ENCODE data around the gene ZNF487. TPM values are rescaled to one million over a fixed set of nuclear protein-coding genes. Genes with fewer than 3 reads are reported as not detected.
A peak's percentile ranks its signal among the peaks of the same experiment; 100 is the strongest.
"Not testable (repeated sequence)": the region's sequence is repeated elsewhere in the genome, so short reads cannot be mapped to it uniquely, and the experiment has no call there.

ZNF487 gene
- polyA plus RNA-seq, 4 donors, result 10.7 to 14.9 (median 11.5) TPM

- DNase-seq (ENCODE audit: low read depth in 4 of 4, low spot score in 2 of 4), result no peak
These were observed 9.6 kb upstream of the ZNF487 start for GRCh38 chr10:43427166-43427825.

GRCh38 chr10:43430926-43431663 lies 5.8 kb upstream of the ZNF487 start:
- no peak for DNase-seq (ENCODE audit: low read depth in 4 of 4, low spot score in 2 of 4)

GRCh38 chr10:43437141-43437870 lies 395 bp downstream of the ZNF487 start:
- DNase-seq (ENCODE audit: low read depth in 4 of 4, low spot score in 2 of 4), result peak in 1 of 4 donors; percentile 22

DNA sequence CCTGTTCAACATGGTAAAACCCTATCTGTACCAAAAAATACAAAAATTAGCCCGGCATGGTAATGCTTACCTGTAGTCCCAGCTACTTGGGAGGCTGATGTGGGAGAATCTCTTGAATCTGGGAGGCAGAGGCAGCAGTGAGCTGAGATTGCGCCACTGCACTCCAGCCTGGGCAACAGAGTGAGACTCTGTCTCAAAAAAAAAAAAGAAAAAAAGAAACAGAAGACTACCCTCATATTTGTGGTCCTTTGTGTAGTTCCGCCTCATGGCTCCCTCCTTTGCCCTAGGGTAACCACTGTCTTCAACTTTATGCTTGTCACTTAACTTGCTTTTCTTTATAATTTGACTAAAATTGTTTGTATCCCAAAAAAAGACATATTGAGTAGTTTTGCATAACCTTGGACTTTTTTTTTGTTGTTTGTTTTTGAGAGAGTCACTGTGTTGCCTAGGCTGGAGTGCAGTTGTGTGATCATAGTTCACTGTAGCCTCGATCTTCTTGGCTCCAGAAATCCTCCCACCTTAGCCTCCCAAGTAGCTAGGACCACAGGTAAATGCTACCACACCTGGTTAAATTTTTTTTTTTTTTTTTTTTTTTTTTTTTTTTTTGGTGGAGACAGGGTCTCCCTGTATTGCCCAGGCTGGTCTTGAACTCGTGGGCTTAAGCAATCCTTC lies 3.7 kb downstream of the ZNF487 start:
- no peak for DNase-seq (ENCODE audit: low read depth in 4 of 4, low spot score in 2 of 4)

DNA sequence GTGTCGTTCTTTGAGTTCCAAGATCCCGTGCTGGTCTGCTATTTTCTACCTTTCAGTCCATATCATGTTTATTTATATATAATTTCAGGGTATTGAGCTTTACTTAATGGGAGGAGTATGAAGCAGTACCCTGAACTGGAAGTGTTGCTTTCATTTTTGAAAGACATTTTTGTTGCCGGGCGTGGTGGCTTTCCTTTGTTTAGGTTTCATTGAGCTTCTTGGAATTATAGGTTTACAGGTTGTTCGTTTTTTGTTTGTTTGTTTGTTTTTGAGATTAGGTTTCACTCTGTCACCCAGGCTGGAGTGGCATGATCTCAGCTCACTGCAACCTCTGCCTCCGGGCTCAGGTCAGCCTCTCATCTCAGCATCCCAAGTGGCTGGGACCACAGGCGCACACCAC lies 7.4 kb downstream of the ZNF487 start:
- DNase-seq (ENCODE audit: low read depth in 4 of 4, low spot score in 2 of 4), result no peak

- no peak for DNase-seq (ENCODE audit: low read depth in 4 of 4, low spot score in 2 of 4)
These were observed 8.1 kb downstream of the ZNF487 start for GRCh38 chr10:43444897-43445466.

- DNase-seq (ENCODE audit: low read depth in 4 of 4, low spot score in 2 of 4), result not testable (repeated sequence)
These were observed 9.5 kb downstream of the ZNF487 start for GRCh38 chr10:43446219-43447017.

DNA sequence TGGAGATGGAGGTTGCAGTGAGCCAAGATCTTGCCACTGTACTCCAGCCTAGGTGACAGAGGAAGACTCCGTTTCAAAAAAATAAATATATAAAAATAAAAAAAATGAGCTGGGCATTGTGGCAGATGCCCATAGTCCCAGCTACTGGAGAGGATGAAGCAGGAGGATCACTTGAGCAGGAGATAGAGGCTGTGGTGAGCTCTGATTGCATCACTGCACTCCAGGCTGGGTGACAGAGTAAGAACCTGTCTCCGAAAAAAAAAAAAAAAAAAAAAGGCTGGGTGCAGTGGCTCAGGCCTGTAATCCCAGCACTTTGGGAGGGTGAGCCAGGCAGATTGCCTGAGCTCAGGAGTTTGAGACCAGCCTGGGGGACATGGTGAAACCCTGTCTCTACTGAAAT lies 11.8 kb downstream of the ZNF487 start:
- DNase-seq (ENCODE audit: low read depth in 4 of 4, low spot score in 2 of 4), result no peak

- no peak for DNase-seq (ENCODE audit: low read depth in 4 of 4, low spot score in 2 of 4)
These were observed 15.5 kb downstream of the ZNF487 start for GRCh38 chr10:43452356-43452914.

GRCh38 chr10:43453266-43453831 lies 16.4 kb downstream of the ZNF487 start:
- DNase-seq (ENCODE audit: low read depth in 4 of 4, low spot score in 2 of 4), result no peak

GRCh38 chr10:43454025-43454424 lies 17.1 kb downstream of the ZNF487 start:
- not testable (repeated sequence) for DNase-seq (ENCODE audit: low read depth in 4 of 4, low spot score in 2 of 4)

DNA sequence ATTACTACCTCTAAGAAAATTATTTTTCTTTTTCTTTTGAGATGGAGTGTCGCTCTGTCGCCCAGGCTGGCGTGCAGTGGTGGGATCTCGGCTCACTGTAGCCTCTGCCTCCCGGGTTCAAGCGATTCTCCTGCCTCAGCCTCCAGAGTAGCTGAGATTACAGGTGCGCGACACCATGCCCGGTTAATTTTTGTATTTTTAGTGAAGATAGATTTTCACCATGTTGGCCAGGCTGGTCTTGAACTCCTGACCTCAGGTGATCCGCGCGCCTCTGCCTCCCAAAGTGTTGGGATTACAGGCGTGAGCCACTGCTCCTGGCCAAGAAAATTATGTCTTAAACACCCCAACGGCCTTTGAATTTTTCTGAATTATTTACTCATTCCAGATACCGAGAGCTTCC lies 19.6 kb downstream of the ZNF487 start:
- DNase-seq (ENCODE audit: low read depth in 4 of 4, low spot score in 2 of 4), result not testable (repeated sequence)

- no peak for DNase-seq (ENCODE audit: low read depth in 4 of 4, low spot score in 2 of 4)
These were observed 21.3 kb downstream of the ZNF487 start for GRCh38 chr10:43458227-43458626.

GRCh38 chr10:43461950-43462349 lies 25.0 kb downstream of the ZNF487 start:
- DNase-seq (ENCODE audit: low read depth in 4 of 4, low spot score in 2 of 4), result peak; percentile 29 to 71 (median 58)

DNA sequence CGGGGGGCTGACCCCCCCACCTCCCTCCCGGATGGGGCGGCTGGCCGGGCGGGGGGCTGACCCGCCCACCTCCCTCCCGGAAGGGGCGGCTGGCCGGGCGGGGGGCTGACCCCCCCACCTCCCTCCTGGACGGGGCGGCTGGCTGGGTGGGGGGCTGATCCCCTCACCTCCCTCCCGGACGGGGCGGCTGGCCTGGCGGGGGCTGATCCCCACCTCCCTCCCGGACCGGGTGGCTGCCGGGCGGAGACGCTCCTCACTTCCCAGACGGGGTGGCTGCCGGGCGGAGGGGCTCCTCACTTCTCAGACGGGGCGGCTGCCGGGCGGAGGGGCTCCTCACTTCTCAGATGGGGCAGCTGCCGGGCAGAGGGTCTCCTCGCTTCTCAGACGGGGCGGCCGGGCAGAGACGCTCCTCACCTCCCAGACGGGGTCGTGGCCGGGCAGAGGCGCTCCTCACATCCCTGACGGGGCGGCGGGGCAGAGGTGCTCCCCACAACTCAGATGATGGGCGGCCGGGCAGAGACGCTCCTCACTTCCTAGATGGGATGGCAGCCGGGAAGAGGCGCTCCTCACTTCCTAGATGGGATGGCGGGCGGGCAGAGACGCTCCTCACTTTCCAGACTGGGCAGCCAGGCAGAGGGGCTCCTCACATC lies 28.3 kb downstream of the ZNF487 start:
- DNase-seq (ENCODE audit: low read depth in 4 of 4, low spot score in 2 of 4), result not testable (repeated sequence)

- DNase-seq (ENCODE audit: low read depth in 4 of 4, low spot score in 2 of 4), result not testable (repeated sequence)
These were observed 28.8 kb downstream of the ZNF487 start for GRCh38 chr10:43465736-43466120.

DNA sequence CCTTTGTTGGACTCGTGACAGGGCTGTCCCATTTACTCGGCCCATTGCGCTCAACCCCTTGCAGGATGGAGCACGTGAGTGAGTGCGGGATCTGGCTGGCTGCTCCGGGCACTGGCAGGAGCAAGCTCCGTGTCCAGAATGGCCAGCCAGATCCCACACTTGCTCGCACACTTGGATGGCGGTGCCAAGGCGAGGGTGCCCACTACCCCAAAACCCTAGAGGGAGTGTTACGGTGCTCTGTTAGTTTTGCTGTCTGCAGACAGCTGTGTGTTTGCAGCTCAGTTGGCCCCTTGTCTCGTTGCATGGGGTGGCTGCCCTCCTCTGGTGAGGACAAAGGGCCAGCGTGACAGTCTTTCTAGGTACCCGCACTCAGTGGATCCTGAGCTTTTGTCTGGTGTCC lies 34.2 kb downstream of the ZNF487 start:
- DNase-seq (ENCODE audit: low read depth in 4 of 4, low spot score in 2 of 4), result no peak

- no peak for DNase-seq (ENCODE audit: low read depth in 4 of 4, low spot score in 2 of 4)
These were observed 35.2 kb downstream of the ZNF487 start for GRCh38 chr10:43471935-43472720.
